Measurements from ENCODE around the gene C13orf42.
"Not testable (repeated sequence)": the region's sequence is repeated elsewhere in the genome, so short reads cannot be mapped to it uniquely, and the experiment has no call there.

C13orf42 gene

GRCh38 chr13:51111174-51111573, at the start of gene C13orf42:
Gene C13orf42 (minus strand): TSS chr13:51111274. CDS start chr13:51111209, 65 bp downstream.
- no peak for DNase-seq

DNA sequence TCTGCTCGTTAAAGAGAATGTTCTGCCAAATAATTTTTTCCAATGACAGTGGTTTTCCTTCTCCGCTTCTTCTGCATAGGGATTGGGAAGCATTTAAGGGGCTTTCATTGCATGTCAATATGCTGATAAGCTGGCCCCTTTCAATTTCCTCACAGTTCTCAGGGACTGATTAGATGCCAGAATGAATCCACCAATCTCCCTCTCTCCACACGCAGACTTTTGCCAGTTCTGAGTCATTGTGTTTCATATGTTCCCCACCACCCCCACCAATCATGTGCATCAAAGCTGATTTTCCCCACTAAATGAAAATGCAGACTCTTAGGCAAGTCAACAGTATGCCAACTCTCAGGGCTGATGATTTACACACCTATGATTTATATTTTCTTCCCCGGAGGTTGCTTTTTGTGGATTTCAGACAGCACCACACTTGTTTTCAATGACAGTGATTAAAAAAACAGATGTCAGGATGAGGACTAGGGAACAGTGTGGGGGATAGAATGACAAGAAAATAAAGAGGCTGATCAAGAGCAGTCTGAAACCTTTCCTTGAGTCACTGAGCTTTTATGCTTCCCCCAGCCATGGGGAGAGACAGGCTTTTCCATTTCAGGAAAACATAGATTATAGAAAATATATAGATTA, 47.9 kb upstream of the C13orf42 start:
- DNase-seq, result peak; percentile 48

DNA sequence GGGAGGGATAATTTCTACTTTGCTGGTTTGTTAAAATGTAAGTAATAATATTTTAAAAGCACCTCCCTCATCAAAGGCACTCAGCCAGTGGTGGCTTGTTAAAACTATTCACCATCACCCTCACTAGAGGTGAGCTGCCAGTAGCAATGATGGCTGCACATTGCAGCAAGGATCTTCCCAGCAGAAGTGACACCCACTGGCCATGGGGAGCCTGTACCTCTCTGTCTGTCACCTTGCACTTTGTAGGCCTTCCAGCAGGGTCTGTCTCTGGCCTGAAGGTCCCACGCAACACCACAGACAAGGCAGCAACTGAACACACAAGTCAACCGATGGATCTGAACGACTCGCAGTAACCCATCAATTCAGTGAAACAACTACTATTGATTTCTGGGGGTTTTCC, 47.3 kb upstream of the C13orf42 start:
- DNase-seq, result no peak

DNA sequence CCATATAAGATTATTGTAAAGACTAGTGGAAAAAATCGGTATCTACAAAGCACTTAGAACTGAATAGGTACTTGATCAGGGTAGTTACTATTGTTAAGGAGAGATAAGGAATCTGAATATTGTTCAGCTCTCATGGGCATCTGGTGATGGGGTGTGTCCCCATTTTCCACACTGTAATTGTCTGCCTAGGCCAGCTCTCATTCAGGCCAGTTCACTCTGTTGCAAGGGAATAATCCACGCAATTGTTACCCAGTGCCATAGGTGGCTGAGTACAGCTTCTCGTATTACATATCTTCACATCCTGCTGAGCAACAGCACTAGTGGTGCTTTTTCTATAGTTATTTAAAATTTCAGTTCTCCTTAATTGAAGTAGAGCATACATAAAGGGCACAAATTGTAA, 45.6 kb upstream of the C13orf42 start:
- DNase-seq, result no peak

- no peak for DNase-seq
Measured at GRCh38 chr13:51155776-51156515, 44.9 kb upstream of the C13orf42 start.

- DNase-seq, result no peak
Measured at GRCh38 chr13:51155161-51155560, 44.1 kb upstream of the C13orf42 start.

DNA sequence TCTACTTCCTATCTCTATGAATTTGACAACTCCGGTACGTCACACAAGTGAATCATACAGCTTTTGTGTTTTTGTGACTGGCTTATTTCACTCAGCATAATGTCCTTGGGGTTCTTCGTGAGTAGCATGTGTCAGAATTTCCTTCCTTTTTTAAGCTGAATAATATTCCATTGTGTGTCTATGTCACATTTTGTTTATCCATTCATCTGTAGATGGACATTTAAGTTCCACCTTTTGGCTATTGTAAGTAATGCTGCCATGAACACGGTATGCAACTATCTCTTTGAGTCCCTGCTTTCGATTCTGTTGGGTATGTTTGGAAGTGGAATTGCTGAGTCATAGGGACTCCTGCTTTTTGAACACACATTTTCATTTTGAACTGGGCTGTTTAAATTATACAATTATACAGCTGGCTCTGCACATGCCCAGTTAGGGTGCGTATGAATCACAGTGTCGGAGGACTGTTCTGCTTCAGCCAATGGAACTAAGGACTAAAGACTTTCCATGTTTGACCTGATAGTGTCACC, 43.0 kb upstream of the C13orf42 start:
- DNase-seq, result no peak

- no peak for DNase-seq
Measured at GRCh38 chr13:51153527-51153926, 42.5 kb upstream of the C13orf42 start.

GRCh38 chr13:51152701-51153100, 41.6 kb upstream of the C13orf42 start:
- no peak for DNase-seq

- no peak for DNase-seq
Measured at GRCh38 chr13:51151463-51151862, 40.4 kb upstream of the C13orf42 start.

GRCh38 chr13:51148952-51149573, 38.0 kb upstream of the C13orf42 start:
- DNase-seq, result peak; percentile 74

- no peak for DNase-seq
Measured at GRCh38 chr13:51148223-51148951, 37.3 kb upstream of the C13orf42 start.

GRCh38 chr13:51147732-51148131, 36.7 kb upstream of the C13orf42 start:
- DNase-seq, result no peak

- no peak for DNase-seq
Measured at GRCh38 chr13:51146667-51147066, 35.6 kb upstream of the C13orf42 start.

DNA sequence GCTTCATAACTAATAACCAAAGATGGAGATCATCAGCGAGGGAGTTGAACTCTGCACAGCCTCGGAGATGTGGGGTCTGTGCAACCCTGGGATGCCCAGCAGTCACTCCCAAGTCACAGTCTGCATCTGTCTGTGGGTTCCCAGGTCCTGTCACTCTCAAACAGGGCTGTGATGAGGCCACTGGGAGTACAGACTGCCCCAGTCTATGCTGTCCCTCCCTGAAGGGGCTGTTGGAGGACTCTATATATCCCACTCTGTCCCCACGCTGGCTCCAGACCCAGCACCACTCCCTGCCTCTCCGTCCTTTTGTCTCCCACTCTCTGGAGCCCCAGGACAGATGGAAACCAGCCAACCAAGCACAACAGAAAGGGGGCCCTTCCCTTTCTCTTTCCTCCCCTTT, 26.2 kb upstream of the C13orf42 start:
- DNase-seq, result no peak

DNA sequence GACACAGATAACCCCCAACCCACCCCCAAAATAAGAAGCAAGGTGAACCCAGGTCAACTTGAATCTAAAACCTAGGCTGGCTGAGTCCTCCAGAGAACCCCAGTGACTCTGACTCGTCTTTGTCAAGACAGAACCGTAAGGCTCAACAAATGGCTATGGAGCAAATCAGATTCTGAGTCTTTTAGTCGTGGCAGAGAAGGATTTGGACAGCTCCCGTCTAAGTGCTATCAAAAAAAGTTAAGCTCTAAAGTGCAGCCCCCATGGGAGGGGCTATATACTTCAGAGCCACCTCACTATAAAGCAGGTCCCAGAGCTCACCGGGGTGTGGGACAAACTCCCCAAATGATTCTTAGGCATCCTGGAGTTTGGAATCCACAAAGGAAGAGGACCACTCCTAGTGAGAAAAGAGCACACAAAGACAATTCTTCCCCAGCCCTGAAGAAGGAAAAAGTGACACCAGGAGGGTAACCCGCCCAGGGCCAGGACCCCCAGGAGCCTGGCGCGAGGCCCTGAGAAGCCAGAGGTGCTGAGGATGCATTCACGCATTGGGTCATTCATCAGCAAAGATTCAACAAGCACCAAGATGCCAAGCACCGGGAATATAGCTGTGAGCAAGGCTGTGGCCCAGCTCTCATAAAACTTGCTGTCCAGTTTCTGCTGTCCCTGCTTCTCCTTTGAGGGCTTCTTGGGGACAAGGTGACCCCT, 25.4 kb upstream of the C13orf42 start:
- DNase-seq, result no peak

- no peak for DNase-seq
Measured at GRCh38 chr13:51134763-51135365, 23.8 kb upstream of the C13orf42 start.

DNA sequence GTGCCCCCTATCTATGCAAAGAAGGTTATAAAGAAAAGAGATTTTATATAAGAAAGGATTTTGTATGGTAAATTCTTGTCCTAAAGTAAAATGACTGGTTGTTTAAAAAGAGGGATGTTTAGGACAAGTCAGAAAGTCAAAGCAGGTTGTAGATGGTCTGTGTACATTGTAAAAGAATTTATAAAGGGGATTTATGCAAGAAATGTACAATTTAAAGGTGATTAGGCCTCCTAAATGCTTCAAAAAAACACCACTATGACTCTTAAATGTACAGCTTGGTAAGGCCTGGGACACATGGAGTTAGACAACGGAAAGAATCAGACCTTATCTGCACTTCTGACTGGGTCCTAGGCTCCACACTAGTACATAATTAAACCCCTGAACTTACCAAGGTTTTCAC, 19.3 kb upstream of the C13orf42 start:
- no peak for DNase-seq

GRCh38 chr13:51125495-51126226, 14.6 kb upstream of the C13orf42 start:
- DNase-seq, result peak; percentile 50

DNA sequence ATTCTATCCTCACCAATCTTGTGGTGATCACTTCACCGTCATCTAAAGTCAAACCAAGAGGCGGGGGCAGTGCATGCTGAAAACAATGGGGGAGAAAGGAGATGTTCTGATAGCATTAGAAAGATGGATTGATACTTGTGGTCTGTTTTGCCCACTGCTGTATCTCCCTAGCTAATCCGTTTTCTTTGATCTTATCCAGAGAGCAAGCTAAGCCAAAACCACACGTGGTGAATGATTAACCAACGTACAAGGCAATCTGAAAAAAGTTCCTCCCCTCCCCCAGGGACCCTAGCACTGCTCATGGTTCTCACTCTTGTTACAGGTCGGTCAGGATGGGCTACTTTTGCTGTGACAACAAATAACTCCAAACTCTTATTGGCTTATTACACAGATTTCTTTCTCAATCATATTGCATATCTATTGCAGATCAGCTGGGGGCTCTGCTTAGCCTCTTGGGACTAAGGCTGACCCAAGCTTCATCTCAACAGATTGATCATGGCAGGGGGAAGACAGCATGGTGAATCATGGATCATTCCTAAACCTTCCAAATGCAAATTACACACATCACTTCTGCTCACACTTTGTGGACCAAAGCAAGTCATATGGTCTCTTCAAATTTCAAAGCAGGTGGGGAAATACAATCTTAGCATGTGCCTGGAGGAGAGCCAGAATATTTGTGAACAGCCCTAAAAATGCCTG, 11.9 kb upstream of the C13orf42 start:
- no peak for DNase-seq

DNA sequence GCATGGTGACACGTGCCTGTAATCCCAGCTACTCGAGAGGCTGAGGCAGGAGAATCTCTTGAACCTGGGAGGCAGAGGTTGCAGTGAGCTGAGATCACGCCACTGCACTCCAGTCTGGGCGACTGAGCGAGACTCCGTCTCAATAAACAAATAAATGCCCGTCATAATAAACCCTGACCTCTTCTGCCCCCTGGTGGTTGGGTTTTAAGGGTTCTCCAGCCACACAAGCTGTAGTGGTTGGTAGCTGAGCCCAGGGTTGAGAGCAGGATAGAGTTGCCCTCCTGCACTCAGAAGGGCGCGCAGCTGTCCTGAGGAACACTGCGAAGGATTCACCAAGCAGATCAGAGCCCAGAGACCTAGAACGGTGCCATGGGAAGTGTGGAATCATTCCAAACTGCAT, 9.8 kb upstream of the C13orf42 start:
- DNase-seq, result not testable (repeated sequence)
